Upper lobe of left lung (tissue), 6 donors: Measurements from ENCODE around the gene ECD. TPM values are rescaled to one million over a fixed set of nuclear protein-coding genes. Genes with fewer than 3 reads are reported as not detected.

ENCODE experiments used
- ATAC-seq, 2 donors: fragments of 200-7000 bp; cut with Tn5 transposase; one replicate each; pipeline ENCODE4 v1.9.1; 2022; ENCODE audit warnings: mild to moderate bottlenecking in 2 of 2, moderate library complexity in 2 of 2; ENCODE audit not compliant: low FRiP score in 2 of 2
- DNase-seq, 2 donors: peaks; one replicate each; pipeline ENCODE4 v3.0.0-alpha.2; 2019 to 2020
- H3K27ac ChIP-seq, 4 donors: fragments of 200-600 bp; sonication (generic); one replicate each; pipeline ENCODE4 v1.5.1; 2016 to 2019
- H3K27me3 ChIP-seq, 4 donors: fragments of 200-600 bp; sonication (generic); one replicate each; pipeline ENCODE4 v1.5.1; 2017 to 2019
- H3K36me3 ChIP-seq, 4 donors: fragments of 200-600 bp; sonication (generic); one replicate each; pipeline ENCODE4 v1.5.1; 2016 to 2019
- H3K4me1 ChIP-seq, 4 donors: fragments of 200-600 bp; sonication (generic); one replicate each; pipeline ENCODE4 v1.5.1; 2018 to 2019
- H3K4me3 ChIP-seq, 4 donors: fragments of 200-600 bp; sonication (generic); one replicate each; pipeline ENCODE4 v1.5.1; 2017 to 2019; ENCODE audit warnings: mild to moderate bottlenecking in 2 of 4, moderate library complexity in 1 of 4
- H3K9me3 ChIP-seq, 4 donors: fragments of 200-600 bp; sonication (generic); one replicate each; pipeline ENCODE4 v1.5.1; 2018 to 2019
- CTCF ChIP-seq, 6 experiments: fragments of 450-650 bp in 4 of 6; fragments of 200-600 bp in 2 of 6; sonication (generic) in 2 of 6; IDR thresholded peaks; one replicate each; pipeline ENCODE4 v1.5.1; 2016 to 2019; ENCODE audit warnings: antibody characterized with exemption in 6 of 6
- EP300 ChIP-seq, 4 donors: sonication (generic); formaldehyde crosslinking; IDR thresholded peaks; one replicate each; pipeline ENCODE4 v1.5.1; 2017; ENCODE audit warnings: antibody characterized with exemption in 4 of 4, control low read depth in 2 of 4
- POLR2A ChIP-seq, 4 donors: fragments of 450-650 bp; IDR thresholded peaks; one replicate each; pipeline ENCODE4 v1.5.1; 2016 to 2017; ENCODE audit warnings: antibody characterized with exemption in 4 of 4, mild to moderate bottlenecking in 2 of 4
- POLR2AphosphoS5 ChIP-seq, 2 donors: sonication (generic); formaldehyde crosslinking; IDR thresholded peaks; one replicate each; pipeline ENCODE4 v1.5.1; 2017; ENCODE audit warnings: antibody characterized with exemption in 2 of 2
- WGBS, 2 donors: methylation state at CpG; one replicate each; pipeline ENCODE4 v1.1.5; 2017 to 2018; 5-methylcytosine and 5-hydroxymethylcytosine counted together
- total RNA-seq, 6 donors: library from RNA; depleted of rRNA in 4 of 6; stranded (reverse); fragments of >200 nt in 4 of 6; gene quantifications; one replicate each; pipeline versions ENCODE4 v1.1.0 to v1.2.1, GENCODE V29; 2016 to 2021
- donor health status: DM: no; HTN: no; CAD: no; lungs with moderate emphysema.
- donor health status: DM: no; HTN: yes; CAD: no; lungs with severe emphysema.

Gene ECD
- total RNA-seq, 6 donors from 2014 or later, result 19.2 to 43.0 (median 24.8) TPM

- ATAC-seq (no peak), DNase-seq (no peak)
- Histone ChIP-seq H3K4me3 (no peak overlapping the region), H3K27me3 (no peaks in the 10 kb centered on the region), H3K27ac (no peak overlapping the region), H3K4me1 (no peaks in the 10 kb centered on the region), H3K36me3 (peaks cover 4 to 34% (median 12%) of the 10 kb centered on the region in 4 donors), H3K9me3 (no peaks in the 10 kb centered on the region)
- TF ChIP-seq POLR2AphosphoS5 (IDR thresholded peaks at IDR 0.05) (no peak), CTCF (IDR thresholded peaks at IDR 0.05) (no peak), POLR2A (IDR thresholded peaks at IDR 0.05) (no peak), EP300 (IDR thresholded peaks at IDR 0.05) (no peak)
- WGBS, 2 donors, result 90 to 92% methylated on average over 1 of the region's 1 CpG
Observed at GRCh38 chr10:73174148-73174925, 6.5 kb upstream of the ECD start.

- no peak for TF ChIP-seq POLR2A (IDR thresholded peaks at IDR 0.05)
- no peak for TF ChIP-seq POLR2AphosphoS5 (IDR thresholded peaks at IDR 0.05)
- no peak for TF ChIP-seq EP300 (IDR thresholded peaks at IDR 0.05)
- no peak for TF ChIP-seq CTCF (IDR thresholded peaks at IDR 0.05)
- H3K4me3 ChIP-seq, result no peak overlapping the region
- peaks cover 3 to 23% (median 9%) of the 10 kb centered on the region in 4 donors for H3K36me3 ChIP-seq
- DNase-seq (no peak), ATAC-seq (no peak)
- H3K27me3 ChIP-seq, result no peaks in the 10 kb centered on the region
- H3K4me1 ChIP-seq, result peaks cover 6 to 8% (median 7%) of the 10 kb centered on the region in 4 donors
- H3K9me3 ChIP-seq, result no peaks in the 10 kb centered on the region
- no peak overlapping the region for H3K27ac ChIP-seq
Observed at GRCh38 chr10:73172867-73173266, 5.1 kb upstream of the ECD start.

DNA sequence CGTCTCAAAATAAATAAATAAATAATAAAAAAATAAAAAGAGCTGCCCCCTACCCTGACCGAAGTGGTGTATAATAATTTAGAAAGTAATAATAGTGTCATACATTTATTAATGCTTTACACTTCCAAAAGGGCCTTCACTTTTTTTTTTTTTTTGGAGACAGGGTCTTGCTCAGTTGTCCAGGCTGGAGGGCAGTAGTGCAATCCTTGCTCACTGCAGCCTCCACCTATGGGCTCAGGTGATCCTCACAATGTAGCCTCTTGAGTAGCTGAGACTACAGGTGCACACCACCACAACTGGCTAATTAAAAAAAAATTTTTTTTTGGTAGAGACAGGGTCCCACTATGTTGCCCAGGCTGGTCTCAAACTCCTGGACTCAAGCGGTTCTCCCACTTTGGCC is 1.5 kb upstream of the ECD start:
- Histone ChIP-seq H3K36me3 (peaks cover 0 to 3% (median 0%) of the 10 kb centered on the region in 4 donors), H3K4me3 (no peak overlapping the region), H3K27me3 (no peaks in the 10 kb centered on the region), H3K27ac (no peak overlapping the region), H3K9me3 (no peaks in the 10 kb centered on the region), H3K4me1 (peaks cover 20 to 25% (median 23%) of the 10 kb centered on the region in 4 donors)
- DNase-seq (no peak), ATAC-seq (no peak)
- TF ChIP-seq POLR2A (IDR thresholded peaks at IDR 0.05) (no peak), EP300 (IDR thresholded peaks at IDR 0.05) (no peak), CTCF (IDR thresholded peaks at IDR 0.05) (no peak), POLR2AphosphoS5 (IDR thresholded peaks at IDR 0.05) (no peak)
- WGBS, 2 donors, result 89 to 98% methylated on average over 3 of the region's 3 CpGs

DNA sequence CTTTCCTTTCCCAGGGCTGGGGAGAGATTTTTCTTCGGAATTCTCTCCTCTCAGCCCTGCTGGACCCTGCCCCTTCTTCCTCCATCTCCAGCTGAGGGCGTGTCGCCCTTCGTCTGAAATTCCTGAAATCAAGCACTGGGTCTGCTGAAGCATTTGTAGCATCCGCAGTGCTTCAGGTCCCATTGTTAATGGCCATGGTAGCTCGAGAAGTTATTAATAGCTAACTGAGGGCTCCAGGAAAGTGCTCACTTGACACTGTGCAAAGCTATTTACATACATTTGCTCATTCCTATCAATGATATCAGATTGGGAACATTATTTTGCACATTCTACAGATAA is 626 bp upstream of the ECD start:
- no peaks in the 10 kb centered on the region for H3K27me3 ChIP-seq
- peaks cover 20 to 31% (median 26%) of the 10 kb centered on the region in 4 donors for H3K4me1 ChIP-seq
- 0% methylated on average over 6 of the region's 6 CpGs for WGBS, 2 donors
- no peak for TF ChIP-seq POLR2A (IDR thresholded peaks at IDR 0.05)
- H3K27ac ChIP-seq, result peak overlapping the region; percentile 88 to 97 (median 94)
- ATAC-seq, result peak in 1 of 2 donors; percentile 64
- peaks cover 0 to 10% (median 1%) of the 10 kb centered on the region in 4 donors for H3K36me3 ChIP-seq
- no peaks in the 10 kb centered on the region for H3K9me3 ChIP-seq
- no peak for DNase-seq
- H3K4me3 ChIP-seq, result peak overlapping the region; percentile 71 to 81 (median 74)

DNA sequence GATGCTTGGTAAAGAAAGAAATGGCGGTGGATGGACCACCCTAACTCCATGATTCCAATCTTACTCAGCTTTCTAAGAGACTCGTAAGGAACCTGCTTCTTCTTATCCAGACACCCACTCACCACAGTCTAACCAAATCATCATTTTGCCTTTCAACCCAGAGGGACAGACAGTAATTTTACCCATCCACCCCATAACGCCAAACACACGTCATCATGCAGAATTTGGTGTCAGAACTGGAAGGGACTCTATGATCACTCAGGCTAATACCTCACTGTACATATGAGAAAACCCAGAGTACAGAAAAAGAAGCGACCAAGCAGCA is 388 bp downstream of the ECD start:
- 3 to 8% methylated on average over 5 of the region's 5 CpGs for WGBS, 2 donors
- TF ChIP-seq POLR2A (IDR thresholded peaks at IDR 0.05), result no peak
- no peak for TF ChIP-seq POLR2AphosphoS5 (IDR thresholded peaks at IDR 0.05)
- no peak for TF ChIP-seq CTCF (IDR thresholded peaks at IDR 0.05)
- Histone ChIP-seq H3K27me3 (no peaks in the 10 kb centered on the region), H3K4me1 (peaks cover 24 to 41% (median 32%) of the 10 kb centered on the region in 4 donors), H3K4me3 (peak overlapping the region; percentile 71 to 81 (median 77)), H3K36me3 (peaks cover 0 to 20% (median 9%) of the 10 kb centered on the region in 4 donors), H3K9me3 (no peaks in the 10 kb centered on the region), H3K27ac (peak overlapping the region; percentile 88 to 97 (median 94))
- DNase-seq (no peak), ATAC-seq (no peak)
